ENCODE measurements around the gene PKIB.

The PKIB gene

GRCh38 chr6:122678841-122679240 lies 68.6 kb downstream of the PKIB start:
- Histone ChIP-seq H3K27ac (ENCODE audit: low read depth, low read length) (no peak overlapping the region), H3K36me3 (ENCODE audit: insufficient read depth, low read length) (no peaks in the 10 kb centered on the region), H3K79me2 (ENCODE audit: control insufficient read depth, insufficient read depth, low read length, unreplicated experiment) (no peaks in the 10 kb centered on the region), H3K4me3 (ENCODE audit: low read depth, low read length) (no peak overlapping the region), H2AFZ (ENCODE audit: low read length, unreplicated experiment) (no peak overlapping the region), H3K27me3 (ENCODE audit: insufficient read depth, low read length) (no peaks in the 10 kb centered on the region), H3K4me1 (ENCODE audit: control insufficient read depth, insufficient read depth, low read length, unreplicated experiment) (no peaks in the 10 kb centered on the region)

GRCh38 chr6:122681705-122682104 lies 71.5 kb downstream of the PKIB start:
- H3K4me1 ChIP-seq (ENCODE audit: control insufficient read depth, insufficient read depth, low read length, unreplicated experiment): no peaks in the 10 kb centered on the region
- no peak overlapping the region for H2AFZ ChIP-seq (ENCODE audit: low read length, unreplicated experiment)
- no peak overlapping the region for H3K4me3 ChIP-seq (ENCODE audit: low read depth, low read length)
- H3K27ac ChIP-seq (ENCODE audit: low read depth, low read length): no peak overlapping the region
- no peaks in the 10 kb centered on the region for H3K36me3 ChIP-seq (ENCODE audit: insufficient read depth, low read length)
- no peaks in the 10 kb centered on the region for H3K79me2 ChIP-seq (ENCODE audit: control insufficient read depth, insufficient read depth, low read length, unreplicated experiment)
- no peaks in the 10 kb centered on the region for H3K27me3 ChIP-seq (ENCODE audit: insufficient read depth, low read length)

GRCh38 chr6:122683989-122684651 lies 73.9 kb downstream of the PKIB start:
- Histone ChIP-seq H3K4me3 (ENCODE audit: low read depth, low read length) (no peak overlapping the region), H3K36me3 (ENCODE audit: insufficient read depth, low read length) (no peaks in the 10 kb centered on the region), H3K27me3 (ENCODE audit: insufficient read depth, low read length) (no peaks in the 10 kb centered on the region), H3K79me2 (ENCODE audit: control insufficient read depth, insufficient read depth, low read length, unreplicated experiment) (no peaks in the 10 kb centered on the region), H2AFZ (ENCODE audit: low read length, unreplicated experiment) (no peak overlapping the region), H3K4me1 (ENCODE audit: control insufficient read depth, insufficient read depth, low read length, unreplicated experiment) (no peaks in the 10 kb centered on the region), H3K27ac (ENCODE audit: low read depth, low read length) (no peak overlapping the region)

DNA sequence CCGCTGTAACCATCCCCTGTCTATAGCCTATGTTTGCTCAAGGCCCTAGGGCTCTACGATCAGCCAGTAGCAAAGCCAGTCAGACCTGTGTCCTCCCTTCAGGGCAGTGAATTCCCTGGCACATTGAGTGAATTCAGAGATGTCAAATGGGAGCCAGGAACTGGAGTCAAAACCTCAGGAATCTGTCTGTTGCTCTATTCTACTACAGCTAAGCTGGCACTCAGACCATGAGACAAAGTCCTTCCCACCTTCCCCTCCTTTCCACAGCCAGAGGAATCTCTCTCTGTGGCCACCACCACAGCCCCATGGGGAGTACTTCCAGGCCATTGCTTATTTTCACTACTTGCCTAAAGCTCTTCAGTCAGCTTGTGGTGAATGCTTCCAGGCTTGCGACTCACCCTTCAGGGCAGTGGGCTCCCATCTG lies 82.0 kb downstream of the PKIB start:
- no peaks in the 10 kb centered on the region for H3K79me2 ChIP-seq (ENCODE audit: control insufficient read depth, insufficient read depth, low read length, unreplicated experiment)
- no peak overlapping the region for H2AFZ ChIP-seq (ENCODE audit: low read length, unreplicated experiment)
- H3K27me3 ChIP-seq (ENCODE audit: insufficient read depth, low read length): no peaks in the 10 kb centered on the region
- H3K36me3 ChIP-seq (ENCODE audit: insufficient read depth, low read length): no peaks in the 10 kb centered on the region
- H3K27ac ChIP-seq (ENCODE audit: low read depth, low read length): no peak overlapping the region
- H3K4me3 ChIP-seq (ENCODE audit: low read depth, low read length): no peak overlapping the region
- peaks cover 19% of the 10 kb centered on the region for H3K4me1 ChIP-seq (ENCODE audit: control insufficient read depth, insufficient read depth, low read length, unreplicated experiment)

DNA sequence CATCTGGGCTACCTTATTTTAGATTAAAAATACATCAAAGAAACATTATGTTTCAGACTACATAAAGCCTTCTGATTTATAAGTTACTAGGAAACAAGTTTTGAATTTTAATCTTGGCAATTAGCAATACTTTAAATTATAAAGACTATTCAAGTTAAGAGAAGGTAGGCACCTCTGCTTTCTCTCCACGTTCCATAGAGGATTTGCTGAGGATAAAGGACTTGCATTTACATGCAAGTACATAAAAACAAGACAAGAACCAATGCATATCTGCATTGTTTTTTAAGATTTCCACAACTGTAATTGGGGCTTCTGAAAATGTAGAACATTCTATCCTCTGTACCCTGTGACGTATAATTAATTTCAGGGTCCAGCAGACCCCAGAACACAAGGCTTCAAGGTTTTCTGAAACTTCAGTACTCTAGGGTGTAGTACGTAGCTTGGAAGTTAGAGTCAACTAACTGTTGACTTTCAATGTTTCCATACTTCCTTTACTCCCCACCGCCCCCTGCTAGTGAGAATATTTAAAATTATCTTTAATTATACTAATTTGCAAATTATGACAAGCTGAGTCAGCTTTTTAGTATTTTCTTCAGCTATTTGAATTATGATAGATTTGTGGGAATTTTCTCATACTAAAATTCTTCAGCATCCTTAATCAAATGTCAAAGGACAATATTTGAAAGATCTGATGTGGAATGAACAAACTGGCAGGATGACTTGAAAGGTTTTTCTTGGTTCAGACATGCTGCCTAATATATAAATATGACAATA lies 82.8 kb downstream of the PKIB start:
- no peak overlapping the region for H3K27ac ChIP-seq (ENCODE audit: low read depth, low read length)
- no peak overlapping the region for H3K4me3 ChIP-seq (ENCODE audit: low read depth, low read length)
- H2AFZ ChIP-seq (ENCODE audit: low read length, unreplicated experiment): no peak overlapping the region
- no peaks in the 10 kb centered on the region for H3K79me2 ChIP-seq (ENCODE audit: control insufficient read depth, insufficient read depth, low read length, unreplicated experiment)
- peaks cover 21% of the 10 kb centered on the region for H3K4me1 ChIP-seq (ENCODE audit: control insufficient read depth, insufficient read depth, low read length, unreplicated experiment)
- no peaks in the 10 kb centered on the region for H3K27me3 ChIP-seq (ENCODE audit: insufficient read depth, low read length)
- no peaks in the 10 kb centered on the region for H3K36me3 ChIP-seq (ENCODE audit: insufficient read depth, low read length)

DNA sequence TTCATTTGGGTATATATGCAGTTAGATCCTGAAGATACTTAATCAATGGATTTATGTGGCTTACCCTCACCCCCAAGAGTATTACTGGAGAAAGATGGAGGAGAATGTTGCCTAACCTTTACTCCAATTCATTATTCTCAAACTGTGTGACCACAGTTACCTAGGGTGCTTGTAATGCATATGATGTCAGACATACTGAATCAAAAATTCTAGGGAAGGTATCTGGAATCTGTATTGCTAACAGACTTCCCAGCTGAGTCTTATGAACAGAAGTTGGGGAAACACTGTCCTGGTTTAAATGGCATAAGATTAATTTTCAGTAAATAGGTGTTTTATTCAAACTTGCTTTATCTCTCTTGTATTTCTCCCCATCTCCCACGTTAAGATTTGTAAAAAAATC lies 83.9 kb downstream of the PKIB start:
- H3K36me3 ChIP-seq (ENCODE audit: insufficient read depth, low read length): no peaks in the 10 kb centered on the region
- H3K4me1 ChIP-seq (ENCODE audit: control insufficient read depth, insufficient read depth, low read length, unreplicated experiment): peaks cover 21% of the 10 kb centered on the region
- no peak overlapping the region for H3K27ac ChIP-seq (ENCODE audit: low read depth, low read length)
- H3K4me3 ChIP-seq (ENCODE audit: low read depth, low read length): no peak overlapping the region
- no peak overlapping the region for H2AFZ ChIP-seq (ENCODE audit: low read length, unreplicated experiment)
- no peaks in the 10 kb centered on the region for H3K79me2 ChIP-seq (ENCODE audit: control insufficient read depth, insufficient read depth, low read length, unreplicated experiment)
- no peaks in the 10 kb centered on the region for H3K27me3 ChIP-seq (ENCODE audit: insufficient read depth, low read length)

DNA sequence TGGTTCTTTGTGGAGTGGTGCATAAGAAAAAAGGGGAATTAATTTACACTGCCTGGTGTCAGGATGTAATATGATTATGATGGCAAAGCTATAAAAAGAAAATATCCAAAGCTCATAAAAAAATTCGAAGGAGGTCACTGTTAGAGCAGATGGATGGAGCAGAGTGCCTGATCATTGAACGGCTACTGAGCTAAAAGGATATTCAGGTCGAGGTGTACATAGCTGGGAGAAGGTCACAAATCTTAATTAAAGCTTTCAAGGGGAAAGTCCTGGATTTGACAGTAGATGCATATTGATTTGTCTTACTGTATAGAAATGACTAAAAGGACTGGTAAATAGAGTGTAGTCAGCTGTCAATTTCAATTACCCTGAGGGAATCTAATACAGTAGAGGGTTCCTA lies 84.4 kb downstream of the PKIB start:
- no peak overlapping the region for H3K27ac ChIP-seq (ENCODE audit: low read depth, low read length)
- peak overlapping the region; percentile 19 for H2AFZ ChIP-seq (ENCODE audit: low read length, unreplicated experiment)
- no peaks in the 10 kb centered on the region for H3K27me3 ChIP-seq (ENCODE audit: insufficient read depth, low read length)
- peaks cover 21% of the 10 kb centered on the region for H3K4me1 ChIP-seq (ENCODE audit: control insufficient read depth, insufficient read depth, low read length, unreplicated experiment)
- no peaks in the 10 kb centered on the region for H3K79me2 ChIP-seq (ENCODE audit: control insufficient read depth, insufficient read depth, low read length, unreplicated experiment)
- no peaks in the 10 kb centered on the region for H3K36me3 ChIP-seq (ENCODE audit: insufficient read depth, low read length)
- no peak overlapping the region for H3K4me3 ChIP-seq (ENCODE audit: low read depth, low read length)

- Histone ChIP-seq H3K4me1 (ENCODE audit: control insufficient read depth, insufficient read depth, low read length, unreplicated experiment) (peaks cover 21% of the 10 kb centered on the region), H3K79me2 (ENCODE audit: control insufficient read depth, insufficient read depth, low read length, unreplicated experiment) (no peaks in the 10 kb centered on the region), H3K27ac (ENCODE audit: low read depth, low read length) (peak overlapping the region; percentile 90), H2AFZ (ENCODE audit: low read length, unreplicated experiment) (no peak overlapping the region), H3K36me3 (ENCODE audit: insufficient read depth, low read length) (no peaks in the 10 kb centered on the region), H3K27me3 (ENCODE audit: insufficient read depth, low read length) (no peaks in the 10 kb centered on the region), H3K4me3 (ENCODE audit: low read depth, low read length) (no peak overlapping the region)
Observed at GRCh38 chr6:122695188-122695587, 85.0 kb downstream of the PKIB start.

DNA sequence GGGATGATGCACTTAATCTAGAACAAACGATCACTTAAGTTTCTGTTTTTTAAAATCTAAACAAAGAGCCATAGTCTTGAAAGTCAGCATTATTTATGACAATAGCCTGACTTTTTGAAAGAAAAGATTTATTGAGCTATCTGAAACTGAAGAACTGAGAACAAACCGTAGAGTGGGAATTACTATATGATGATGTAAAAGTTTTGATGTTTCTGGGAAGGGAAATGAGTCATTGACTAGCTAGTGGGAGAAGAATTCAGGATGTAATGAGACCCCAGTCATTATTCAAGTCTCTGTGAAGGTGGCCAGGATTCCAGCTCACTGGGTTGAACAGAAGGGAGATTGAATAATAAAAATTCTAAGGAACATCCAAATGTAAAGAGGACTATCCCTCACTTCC lies 85.9 kb downstream of the PKIB start:
- Histone ChIP-seq H3K79me2 (ENCODE audit: control insufficient read depth, insufficient read depth, low read length, unreplicated experiment) (no peaks in the 10 kb centered on the region), H2AFZ (ENCODE audit: low read length, unreplicated experiment) (no peak overlapping the region), H3K36me3 (ENCODE audit: insufficient read depth, low read length) (no peaks in the 10 kb centered on the region), H3K27ac (ENCODE audit: low read depth, low read length) (peak overlapping the region; percentile 90), H3K27me3 (ENCODE audit: insufficient read depth, low read length) (no peaks in the 10 kb centered on the region), H3K4me3 (ENCODE audit: low read depth, low read length) (peak overlapping the region; percentile 36; the same call in 1 of the 2 replicates), H3K4me1 (ENCODE audit: control insufficient read depth, insufficient read depth, low read length, unreplicated experiment) (peaks cover 21% of the 10 kb centered on the region)

- H3K27me3 ChIP-seq (ENCODE audit: insufficient read depth, low read length): no peaks in the 10 kb centered on the region
- H3K36me3 ChIP-seq (ENCODE audit: insufficient read depth, low read length): no peaks in the 10 kb centered on the region
- H3K27ac ChIP-seq (ENCODE audit: low read depth, low read length): peak overlapping the region; percentile 90
- no peak overlapping the region for H2AFZ ChIP-seq (ENCODE audit: low read length, unreplicated experiment)
- H3K4me1 ChIP-seq (ENCODE audit: control insufficient read depth, insufficient read depth, low read length, unreplicated experiment): peaks cover 21% of the 10 kb centered on the region
- no peaks in the 10 kb centered on the region for H3K79me2 ChIP-seq (ENCODE audit: control insufficient read depth, insufficient read depth, low read length, unreplicated experiment)
- peak overlapping the region; percentile 36; the same call in 1 of the 2 replicates for H3K4me3 ChIP-seq (ENCODE audit: low read depth, low read length)
Observed at GRCh38 chr6:122696853-122697252, 86.6 kb downstream of the PKIB start.

GRCh38 chr6:122697458-122697857 lies 87.3 kb downstream of the PKIB start:
- no peak overlapping the region for H2AFZ ChIP-seq (ENCODE audit: low read length, unreplicated experiment)

More at GRCh38 chr6:122697458-122697857, 87.3 kb downstream of the PKIB start:
- peaks cover 21% of the 10 kb centered on the region for H3K4me1 ChIP-seq (ENCODE audit: control insufficient read depth, insufficient read depth, low read length, unreplicated experiment)
- H3K4me3 ChIP-seq (ENCODE audit: low read depth, low read length): no peak overlapping the region
- H3K27ac ChIP-seq (ENCODE audit: low read depth, low read length): no peak overlapping the region
- H3K27me3 ChIP-seq (ENCODE audit: insufficient read depth, low read length): no peaks in the 10 kb centered on the region
- H3K36me3 ChIP-seq (ENCODE audit: insufficient read depth, low read length): no peaks in the 10 kb centered on the region
- no peaks in the 10 kb centered on the region for H3K79me2 ChIP-seq (ENCODE audit: control insufficient read depth, insufficient read depth, low read length, unreplicated experiment)
